Keratinocyte (primary cell): Measurements from ENCODE around the gene FAIM2. TPM values are rescaled to one million over a fixed set of nuclear protein-coding genes. Genes with fewer than 3 reads are reported as not detected.

Experiments used
- DNase-seq: peaks from one replicate; pipeline ENCODE4 v3.0.0-alpha.2; 2011; ENCODE audit warnings: low read depth, missing footprints, low spot score
- FAIRE-seq: peaks from 2 replicates; lab custom pipeline; 2011; peaks lifted over from hg19 to GRCh38; lab: Jason Lieb, UNC
- H2AFZ ChIP-seq: 2 replicates; pipeline ENCODE4 v1.6.0; 2012; ENCODE audit warnings: low read length, control low read depth, inconsistent platforms; ENCODE audit not compliant: control insufficient read depth
- H3K27ac ChIP-seq: 2 replicates; pipeline ENCODE4 v1.5.1; 2011; ENCODE audit warnings: low read length; ENCODE audit not compliant: control insufficient read depth, insufficient read depth
- H3K27me3 ChIP-seq: 3 replicates; pipeline ENCODE4 v1.6.0; 2011; ENCODE audit warnings: low read length; ENCODE audit not compliant: control insufficient read depth, insufficient read depth; ENCODE audit errors: extremely low read depth
- H3K36me3 ChIP-seq, 2 experiments: 2 replicates in 1 of 2; 3 replicates in 1 of 2; pipeline ENCODE4 v1.5.1; 2011; ENCODE audit warnings: low read length in 2 of 2, mild to moderate bottlenecking in 1 of 2; ENCODE audit not compliant: control insufficient read depth in 2 of 2, insufficient read depth in 2 of 2; ENCODE audit errors: extremely low read depth in 1 of 2
- H3K4me1 ChIP-seq: 3 replicates; pipeline ENCODE4 v1.5.1; 2011; ENCODE audit warnings: low read length; ENCODE audit not compliant: control insufficient read depth, insufficient read depth; ENCODE audit errors: extremely low read depth
- H3K4me2 ChIP-seq: 3 replicates; pipeline ENCODE4 v1.6.0; 2011; ENCODE audit warnings: low read depth, low read length; ENCODE audit not compliant: control insufficient read depth, insufficient read depth; ENCODE audit errors: extremely low read depth
- H3K4me3 ChIP-seq, 3 experiments: fragments of 200-600 bp in 1 of 3; sonication (generic) in 1 of 3; 2 replicates in 2 of 3; 3 replicates in 1 of 3; pipeline ENCODE4 v1.5.1; 2011 to 2016; ENCODE audit warnings: low read length in 3 of 3, mild to moderate bottlenecking in 3 of 3, control low read depth in 2 of 3, inconsistent platforms in 1 of 3, low read depth in 1 of 3, mixed read lengths in 1 of 3, mixed run types in 1 of 3, moderate library complexity in 1 of 3; ENCODE audit not compliant: control insufficient read depth in 2 of 3, insufficient read depth in 2 of 3; ENCODE audit errors: extremely low read depth in 1 of 3
- H3K79me2 ChIP-seq: 2 replicates; pipeline ENCODE4 v1.6.0; 2012; ENCODE audit warnings: low read length; ENCODE audit not compliant: control insufficient read depth, insufficient read depth
- H3K9ac ChIP-seq: 3 replicates; pipeline ENCODE4 v1.6.0; 2011; ENCODE audit warnings: low read length; ENCODE audit not compliant: control insufficient read depth, insufficient read depth; ENCODE audit errors: extremely low read depth
- H3K9me1 ChIP-seq: 3 replicates; pipeline ENCODE4 v1.6.0; 2011; ENCODE audit warnings: low read length; ENCODE audit not compliant: control insufficient read depth, insufficient read depth; ENCODE audit errors: extremely low read depth
- H3K9me3 ChIP-seq: 2 replicates; pipeline ENCODE4 v1.5.1; 2012; ENCODE audit warnings: low read depth, low read length; ENCODE audit not compliant: control insufficient read depth
- H4K20me1 ChIP-seq: 3 replicates; pipeline ENCODE4 v1.6.0; 2011; ENCODE audit warnings: low read length; ENCODE audit not compliant: control insufficient read depth, insufficient read depth; ENCODE audit errors: extremely low read depth
- EZH2 ChIP-seq: IDR thresholded peaks from one replicate; pipeline ENCODE4 v1.6.1; 2012; ENCODE audit warnings: inconsistent platforms, mild to moderate bottlenecking, low read length, moderate library complexity
- dilution Hi-C: fragments of 300-500 bp; cut with MboI; formaldehyde crosslinking; loops from one replicate; pipeline ENCODE4 v1.7.0; 2020; ENCODE audit warnings: low sequenced_read_pairs; ENCODE audit not compliant: extremely low pct_ligation_motif_present
- polyA plus RNA-seq, 5 experiments: library from polyadenylated mRNA; depleted of rRNA in 3 of 5; stranded (reverse) in 3 of 5; stranded (forward) in 1 of 5; unstranded in 1 of 5; fragments of >200 nt; gene quantifications; 1 replicate in 1 of 5; 2 replicates in 3 of 5; 3 replicates in 1 of 5; pipeline versions ENCODE4 v1.2.1 to v1.2.3, GENCODE V29; 2011 to 2012; ENCODE audit warnings: missing spikeins in 2 of 5, low read depth in 1 of 5, low replicate concordance in 1 of 5
- TF ChIP-seq, protein P1 (sequence below), 3 experiments: IDR thresholded peaks in 1 of 3; conservative IDR thresholded peaks in 1 of 3; optimal IDR thresholded peaks in 1 of 3; 2 replicates in 2 of 3; 3 replicates in 1 of 3; pipeline versions ENCODE3 to v1.5.1; 2011; ENCODE audit warnings: low read length in 3 of 3, mild to moderate bottlenecking in 3 of 3, moderate library complexity in 2 of 3, control low read depth in 1 of 3, inconsistent platforms in 1 of 3; ENCODE audit not compliant: insufficient read depth in 2 of 3; ENCODE audit errors: extremely low read depth in 1 of 3

Gene FAIM2
- polyA plus RNA-seq, 1 donor (not counting 4 experiments of a cell fraction or from before 2014, with no cell fraction given), result not detected

DNA sequence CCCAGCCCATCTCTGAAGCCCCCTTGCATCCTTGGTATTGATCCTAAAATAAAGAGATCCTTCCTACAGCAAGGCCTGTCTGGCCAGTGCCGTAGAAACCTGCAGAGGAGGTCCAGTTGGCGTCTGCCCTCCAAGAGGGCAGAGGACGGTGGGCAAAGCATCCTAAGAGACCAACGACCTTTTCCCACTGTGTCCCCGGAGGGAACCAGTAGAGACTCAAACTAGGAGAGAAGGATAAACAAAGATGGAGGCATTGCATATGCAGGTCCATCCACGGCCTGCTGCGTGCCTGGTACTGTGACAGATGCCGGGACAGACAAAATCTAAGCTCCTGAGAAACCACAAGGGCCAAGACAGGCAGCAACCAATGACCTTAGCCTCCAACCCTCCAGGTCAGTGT, 79.3 kb downstream of the FAIM2 start:
- DNase-seq (no peak), FAIRE-seq (no peak)
- no peak overlapping the region for H3K4me2 ChIP-seq
- H2AFZ ChIP-seq, result no peak overlapping the region
- peaks cover 50% of the 10 kb centered on the region for H3K79me2 ChIP-seq
- H3K27me3 ChIP-seq, result no peaks in the 10 kb centered on the region
- no peak for TF ChIP-seq EZH2
- TF ChIP-seq, protein P1, sequence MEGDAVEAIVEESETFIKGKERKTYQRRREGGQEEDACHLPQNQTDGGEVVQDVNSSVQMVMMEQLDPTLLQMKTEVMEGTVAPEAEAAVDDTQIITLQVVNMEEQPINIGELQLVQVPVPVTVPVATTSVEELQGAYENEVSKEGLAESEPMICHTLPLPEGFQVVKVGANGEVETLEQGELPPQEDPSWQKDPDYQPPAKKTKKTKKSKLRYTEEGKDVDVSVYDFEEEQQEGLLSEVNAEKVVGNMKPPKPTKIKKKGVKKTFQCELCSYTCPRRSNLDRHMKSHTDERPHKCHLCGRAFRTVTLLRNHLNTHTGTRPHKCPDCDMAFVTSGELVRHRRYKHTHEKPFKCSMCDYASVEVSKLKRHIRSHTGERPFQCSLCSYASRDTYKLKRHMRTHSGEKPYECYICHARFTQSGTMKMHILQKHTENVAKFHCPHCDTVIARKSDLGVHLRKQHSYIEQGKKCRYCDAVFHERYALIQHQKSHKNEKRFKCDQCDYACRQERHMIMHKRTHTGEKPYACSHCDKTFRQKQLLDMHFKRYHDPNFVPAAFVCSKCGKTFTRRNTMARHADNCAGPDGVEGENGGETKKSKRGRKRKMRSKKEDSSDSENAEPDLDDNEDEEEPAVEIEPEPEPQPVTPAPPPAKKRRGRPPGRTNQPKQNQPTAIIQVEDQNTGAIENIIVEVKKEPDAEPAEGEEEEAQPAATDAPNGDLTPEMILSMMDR (optimal IDR thresholded peaks at IDR 0.05 in 1 of 3, IDR thresholded peaks at IDR 0.05 in 1 of 3, conservative IDR thresholded peaks at IDR 0.05 in 1 of 3; ENCODE audit: extremely low read depth in 1 of 3, insufficient read depth in 2 of 3, low read length in 3 of 3), result no peak
- H3K27ac ChIP-seq, result no peak overlapping the region
- H3K4me1 ChIP-seq, result peaks cover 37% of the 10 kb centered on the region
- no peak overlapping the region for H3K4me3 ChIP-seq
- peaks cover 14% of the 10 kb centered on the region for H4K20me1 ChIP-seq
- peaks cover 3 to 6% of the 10 kb centered on the region in 2 experiments for H3K36me3 ChIP-seq
- H3K9me1 ChIP-seq, result peaks cover 11% of the 10 kb centered on the region
- H3K9me3 ChIP-seq, result no peaks in the 10 kb centered on the region
- H3K9ac ChIP-seq, result no peak overlapping the region
- dilution Hi-C loops, result no loop called here

DNA sequence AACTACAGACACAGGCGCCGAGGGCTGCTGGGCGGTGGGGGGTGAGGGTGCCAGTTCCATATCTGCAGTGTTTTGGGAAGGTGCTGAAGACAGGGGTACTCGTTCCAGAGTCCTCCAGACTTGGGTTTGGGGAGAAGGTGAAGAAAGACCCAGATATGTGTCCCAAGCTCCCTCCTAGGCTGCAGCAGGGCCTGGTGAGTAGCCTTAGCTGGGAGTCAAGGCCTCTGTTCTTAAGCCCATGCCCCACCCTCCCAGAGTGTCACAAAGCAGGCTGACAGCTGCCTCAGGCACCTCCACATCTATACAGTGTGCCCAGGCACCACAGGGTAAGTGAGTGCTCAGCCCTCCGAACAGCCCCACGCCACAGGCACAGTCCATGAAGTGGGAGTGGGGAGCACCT, 79.7 kb downstream of the FAIM2 start:
- H2AFZ ChIP-seq, result no peak overlapping the region
- FAIRE-seq (no peak), DNase-seq (no peak)
- dilution Hi-C loops, result no loop called here
- no peak overlapping the region for H3K4me2 ChIP-seq
- peaks cover 11% of the 10 kb centered on the region for H3K9me1 ChIP-seq
- peaks cover 33% of the 10 kb centered on the region for H3K4me1 ChIP-seq
- H3K36me3 ChIP-seq, result peaks cover 3 to 6% of the 10 kb centered on the region in 2 experiments
- H3K27me3 ChIP-seq, result no peaks in the 10 kb centered on the region
- peaks cover 52% of the 10 kb centered on the region for H3K79me2 ChIP-seq
- no peaks in the 10 kb centered on the region for H3K9me3 ChIP-seq
- H3K27ac ChIP-seq, result no peak overlapping the region
- TF ChIP-seq EZH2, result no peak
- TF ChIP-seq, protein P1 (optimal IDR thresholded peaks at IDR 0.05 in 1 of 3, IDR thresholded peaks at IDR 0.05 in 1 of 3, conservative IDR thresholded peaks at IDR 0.05 in 1 of 3; ENCODE audit: extremely low read depth in 1 of 3, insufficient read depth in 2 of 3, low read length in 3 of 3), result no peak
- no peak overlapping the region for H3K9ac ChIP-seq
- peaks cover 14% of the 10 kb centered on the region for H4K20me1 ChIP-seq
- H3K4me3 ChIP-seq, result no peak overlapping the region
